Measurements from ENCODE around the gene SRRM4.

The SRRM4 gene

DNA sequence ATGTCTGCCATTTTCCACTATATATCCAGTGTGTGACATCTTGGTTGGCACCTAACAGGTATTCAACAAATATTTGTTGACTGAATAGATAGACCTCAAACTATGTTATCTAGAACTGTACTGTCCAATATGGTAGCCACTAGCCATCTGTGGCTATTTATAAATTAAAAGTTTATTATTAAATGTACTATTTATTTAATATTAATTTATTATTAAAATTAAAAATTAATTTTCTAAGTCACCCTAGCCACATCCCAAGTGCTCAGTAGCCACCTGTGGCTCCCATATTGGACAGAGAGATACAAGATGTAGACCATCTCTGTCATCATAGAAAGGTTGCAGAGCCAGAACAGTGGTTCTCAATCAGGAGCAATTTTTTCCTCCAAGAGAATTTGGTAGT, 69.3 kb downstream of the SRRM4 start:
- Histone ChIP-seq H3K4me2 (ENCODE audit: low read length) (no peak overlapping the region), H3K27ac (ENCODE audit: low read depth, low read length) (no peak overlapping the region), H3K79me2 (ENCODE audit: control insufficient read depth, low read length) (no peaks in the 10 kb centered on the region), H3K4me1 (ENCODE audit: control insufficient read depth, low read length) (no peaks in the 10 kb centered on the region), H3K27me3 (ENCODE audit: control insufficient read depth, low read length) (no peaks in the 10 kb centered on the region), H3K9me2 (replicated peaks; ENCODE audit: control insufficient read depth, low read length) (no peaks in the 10 kb centered on the region), H3K36me3 (ENCODE audit: control insufficient read depth, low read length) (no peaks in the 10 kb centered on the region), H3K9me3 (ENCODE audit: control insufficient read depth, insufficient read depth, low read length) (no peaks in the 10 kb centered on the region), H3F3A (ENCODE audit: control insufficient read depth, insufficient read depth) (no peaks in the 10 kb centered on the region), H3K4me3 (ENCODE audit: low read length) (no peak overlapping the region), H4K20me1 (ENCODE audit: control insufficient read depth, insufficient read depth, low read depth, low read length) (no peaks in the 10 kb centered on the region)
- TF ChIP-seq, protein P1, sequence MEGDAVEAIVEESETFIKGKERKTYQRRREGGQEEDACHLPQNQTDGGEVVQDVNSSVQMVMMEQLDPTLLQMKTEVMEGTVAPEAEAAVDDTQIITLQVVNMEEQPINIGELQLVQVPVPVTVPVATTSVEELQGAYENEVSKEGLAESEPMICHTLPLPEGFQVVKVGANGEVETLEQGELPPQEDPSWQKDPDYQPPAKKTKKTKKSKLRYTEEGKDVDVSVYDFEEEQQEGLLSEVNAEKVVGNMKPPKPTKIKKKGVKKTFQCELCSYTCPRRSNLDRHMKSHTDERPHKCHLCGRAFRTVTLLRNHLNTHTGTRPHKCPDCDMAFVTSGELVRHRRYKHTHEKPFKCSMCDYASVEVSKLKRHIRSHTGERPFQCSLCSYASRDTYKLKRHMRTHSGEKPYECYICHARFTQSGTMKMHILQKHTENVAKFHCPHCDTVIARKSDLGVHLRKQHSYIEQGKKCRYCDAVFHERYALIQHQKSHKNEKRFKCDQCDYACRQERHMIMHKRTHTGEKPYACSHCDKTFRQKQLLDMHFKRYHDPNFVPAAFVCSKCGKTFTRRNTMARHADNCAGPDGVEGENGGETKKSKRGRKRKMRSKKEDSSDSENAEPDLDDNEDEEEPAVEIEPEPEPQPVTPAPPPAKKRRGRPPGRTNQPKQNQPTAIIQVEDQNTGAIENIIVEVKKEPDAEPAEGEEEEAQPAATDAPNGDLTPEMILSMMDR (IDR thresholded peaks at IDR 0.05; ENCODE audit: low read depth, low read length, poor library complexity, severe bottlenecking) = no peak
- no peak for TF ChIP-seq EZH2phosphoT487 (IDR thresholded peaks at IDR 0.05; ENCODE audit: borderline replicate concordance, low read length)

DNA sequence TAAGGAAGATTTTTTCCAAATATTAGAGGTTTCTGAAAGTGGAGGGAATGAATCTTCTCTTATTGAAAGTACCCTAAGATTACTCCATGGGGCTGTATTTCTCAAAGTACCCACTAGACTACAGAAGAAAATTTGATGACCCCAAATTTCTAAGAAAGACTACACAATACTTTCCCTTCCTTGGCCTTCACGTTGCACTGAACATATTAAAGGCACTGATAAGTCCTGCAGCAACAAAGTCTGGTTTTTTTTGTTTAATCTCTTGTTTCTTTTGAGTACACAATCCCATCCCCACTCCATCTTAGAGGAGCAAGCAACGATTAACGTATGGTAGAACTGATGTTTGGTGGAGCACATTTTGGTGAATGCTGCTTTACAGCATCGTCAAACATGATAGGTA, 70.1 kb downstream of the SRRM4 start:
- TF ChIP-seq, protein P1 (IDR thresholded peaks at IDR 0.05; ENCODE audit: low read depth, low read length, poor library complexity, severe bottlenecking) = no peak
- no peak for TF ChIP-seq EZH2phosphoT487 (IDR thresholded peaks at IDR 0.05; ENCODE audit: borderline replicate concordance, low read length)
- Histone ChIP-seq H4K20me1 (ENCODE audit: control insufficient read depth, insufficient read depth, low read depth, low read length) (no peaks in the 10 kb centered on the region), H3K27ac (ENCODE audit: low read depth, low read length) (no peak overlapping the region), H3K9me2 (replicated peaks; ENCODE audit: control insufficient read depth, low read length) (no peaks in the 10 kb centered on the region), H3K4me1 (ENCODE audit: control insufficient read depth, low read length) (no peaks in the 10 kb centered on the region), H3K4me2 (ENCODE audit: low read length) (no peak overlapping the region), H3K27me3 (ENCODE audit: control insufficient read depth, low read length) (no peaks in the 10 kb centered on the region), H3K9me3 (ENCODE audit: control insufficient read depth, insufficient read depth, low read length) (no peaks in the 10 kb centered on the region), H3F3A (ENCODE audit: control insufficient read depth, insufficient read depth) (no peaks in the 10 kb centered on the region), H3K36me3 (ENCODE audit: control insufficient read depth, low read length) (no peaks in the 10 kb centered on the region), H3K79me2 (ENCODE audit: control insufficient read depth, low read length) (no peaks in the 10 kb centered on the region), H3K4me3 (ENCODE audit: low read length) (no peak overlapping the region)

DNA sequence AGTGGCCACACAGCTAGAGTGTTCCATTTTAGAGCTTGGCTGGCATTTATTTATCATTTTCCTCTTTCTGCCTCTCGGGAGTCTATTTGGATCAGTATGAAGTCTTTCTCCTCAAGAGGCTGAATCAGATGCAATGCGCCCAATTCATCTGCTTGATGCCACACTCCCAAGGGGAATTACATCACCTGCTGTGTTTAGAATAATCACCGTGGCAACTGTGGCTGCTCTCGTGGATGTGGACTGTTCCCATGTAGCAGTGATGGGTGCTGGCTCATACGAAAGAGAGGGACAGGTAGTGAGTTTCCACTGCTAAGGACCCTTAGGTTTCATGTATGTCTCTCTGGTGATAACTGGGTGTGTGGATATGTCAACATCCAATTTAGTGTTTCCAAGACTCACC, 70.7 kb downstream of the SRRM4 start:
- H3K36me3 ChIP-seq (ENCODE audit: control insufficient read depth, low read length) = no peaks in the 10 kb centered on the region
- H3K27ac ChIP-seq (ENCODE audit: low read depth, low read length) = no peak overlapping the region
- no peaks in the 10 kb centered on the region for H3K4me1 ChIP-seq (ENCODE audit: control insufficient read depth, low read length)
- H3K4me3 ChIP-seq (ENCODE audit: low read length) = no peak overlapping the region
- TF ChIP-seq, protein P1 (IDR thresholded peaks at IDR 0.05; ENCODE audit: low read depth, low read length, poor library complexity, severe bottlenecking) = no peak
- no peak for TF ChIP-seq EZH2phosphoT487 (IDR thresholded peaks at IDR 0.05; ENCODE audit: borderline replicate concordance, low read length)
- H3K27me3 ChIP-seq (ENCODE audit: control insufficient read depth, low read length) = no peaks in the 10 kb centered on the region
- no peak overlapping the region for H3K4me2 ChIP-seq (ENCODE audit: low read length)
- no peaks in the 10 kb centered on the region for H3F3A ChIP-seq (ENCODE audit: control insufficient read depth, insufficient read depth)
- H3K9me2 ChIP-seq (replicated peaks; ENCODE audit: control insufficient read depth, low read length) = no peaks in the 10 kb centered on the region
- no peaks in the 10 kb centered on the region for H3K79me2 ChIP-seq (ENCODE audit: control insufficient read depth, low read length)
- no peaks in the 10 kb centered on the region for H3K9me3 ChIP-seq (ENCODE audit: control insufficient read depth, insufficient read depth, low read length)
- no peaks in the 10 kb centered on the region for H4K20me1 ChIP-seq (ENCODE audit: control insufficient read depth, insufficient read depth, low read depth, low read length)

DNA sequence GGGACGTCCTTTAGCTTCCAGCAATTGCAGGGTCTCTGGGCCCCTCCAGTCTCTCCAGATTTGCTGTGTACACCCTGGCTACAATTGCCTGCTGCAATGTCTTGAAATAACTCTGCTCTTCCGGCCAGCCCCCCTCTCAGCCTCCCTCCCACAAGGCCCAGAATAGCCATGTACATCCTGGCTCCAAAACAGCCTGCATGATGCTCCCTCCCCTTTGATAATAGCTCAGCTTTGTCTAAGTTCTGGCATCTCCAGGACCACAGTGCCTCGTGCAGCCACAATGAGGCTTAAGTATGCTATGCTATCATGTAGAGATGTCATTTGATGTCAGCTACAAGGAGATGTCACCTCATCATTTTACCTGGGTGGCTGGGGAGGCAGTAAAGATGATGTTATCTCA, 74.6 kb downstream of the SRRM4 start:
- Histone ChIP-seq H3K9me2 (replicated peaks; ENCODE audit: control insufficient read depth, low read length) (no peaks in the 10 kb centered on the region), H3K4me2 (ENCODE audit: low read length) (no peak overlapping the region), H3F3A (ENCODE audit: control insufficient read depth, insufficient read depth) (no peaks in the 10 kb centered on the region), H3K79me2 (ENCODE audit: control insufficient read depth, low read length) (no peaks in the 10 kb centered on the region), H3K4me1 (ENCODE audit: control insufficient read depth, low read length) (no peaks in the 10 kb centered on the region), H4K20me1 (ENCODE audit: control insufficient read depth, insufficient read depth, low read depth, low read length) (no peaks in the 10 kb centered on the region), H3K36me3 (ENCODE audit: control insufficient read depth, low read length) (no peaks in the 10 kb centered on the region), H3K9me3 (ENCODE audit: control insufficient read depth, insufficient read depth, low read length) (no peaks in the 10 kb centered on the region), H3K27me3 (ENCODE audit: control insufficient read depth, low read length) (no peaks in the 10 kb centered on the region), H3K27ac (ENCODE audit: low read depth, low read length) (no peak overlapping the region), H3K4me3 (ENCODE audit: low read length) (no peak overlapping the region)
- TF ChIP-seq, protein P1 (IDR thresholded peaks at IDR 0.05; ENCODE audit: low read depth, low read length, poor library complexity, severe bottlenecking) = no peak
- TF ChIP-seq EZH2phosphoT487 (IDR thresholded peaks at IDR 0.05; ENCODE audit: borderline replicate concordance, low read length) = no peak

All from DOHH2 (cell line).